ENCODE data around the gene MEF2A.

- TF ChIP-seq ZNF366 (tag by site-specific recombination; conservative IDR thresholded peaks at IDR 0.05) (no peak), ZNF629 (tag by site-specific recombination; IDR thresholded peaks at IDR 0.05) (no peak), ATF2 (tag by site-specific recombination; IDR thresholded peaks at IDR 0.05; ENCODE audit: low read depth) (no peak), GFI1B (tag by site-specific recombination; IDR thresholded peaks at IDR 0.05) (no peak), CTCF (tag by site-specific recombination; IDR thresholded peaks at IDR 0.05) (no peak), ZNF184 (tag by site-specific recombination; IDR thresholded peaks at IDR 0.05) (no peak), ZNF121 (tag by site-specific recombination; IDR thresholded peaks at IDR 0.05) (no peak), KLF17 (tag by site-specific recombination; IDR thresholded peaks at IDR 0.05) (no peak), ZNF133 (tag by site-specific recombination; IDR thresholded peaks at IDR 0.05) (no peak), ZNF48 (tag by site-specific recombination; IDR thresholded peaks at IDR 0.05) (no peak), REST (tag by site-specific recombination; IDR thresholded peaks at IDR 0.05) (no peak), ZNF266 (tag by site-specific recombination; IDR thresholded peaks at IDR 0.05; ENCODE audit: low read depth) (no peak), ZNF654 (tag by site-specific recombination; IDR thresholded peaks at IDR 0.05; ENCODE audit: low read depth) (no peak), ZNF362 (tag by site-specific recombination; IDR thresholded peaks at IDR 0.05) (no peak)
Measured at GRCh38 chr15:99598296-99598695, 32.5 kb downstream of the MEF2A start.

All from HEK293 (cell line).